Uterus (tissue), 2 donors: ENCODE measurements around the gene MAMLD1.

Experiments
- CTCF ChIP-seq, 4 experiments: fragments of 200-600 bp in 2 of 4; fragments of 450-650 bp in 2 of 4; sonication (generic) in 2 of 4; IDR thresholded peaks; one replicate each; pipeline ENCODE4 v1.5.1; 2016 to 2019; ENCODE audit warnings: antibody characterized with exemption in 4 of 4, mild to moderate bottlenecking in 2 of 4, moderate library complexity in 1 of 4
- POLR2A ChIP-seq, 2 donors: fragments of 450-650 bp; IDR thresholded peaks; one replicate each; pipeline ENCODE4 v1.6.1; 2016; ENCODE audit warnings: antibody characterized with exemption in 2 of 2, mild to moderate bottlenecking in 1 of 2, moderate library complexity in 1 of 2

- TF ChIP-seq CTCF (IDR thresholded peaks at IDR 0.05), result no peak
- no peak for TF ChIP-seq POLR2A (IDR thresholded peaks at IDR 0.05)
Observed at GRCh38 chrX:150338615-150339014, 24.5 kb upstream of the MAMLD1 start.
